GM18526 (cell line): Measurements from ENCODE around the gene FAM76A.

Experiments
- POLR2A ChIP-seq: IDR thresholded peaks from 3 replicates; pipeline ENCODE4 v1.6.1; 2011; ENCODE audit not compliant: insufficient read length; ENCODE audit errors: extremely low read depth

FAM76A gene

DNA sequence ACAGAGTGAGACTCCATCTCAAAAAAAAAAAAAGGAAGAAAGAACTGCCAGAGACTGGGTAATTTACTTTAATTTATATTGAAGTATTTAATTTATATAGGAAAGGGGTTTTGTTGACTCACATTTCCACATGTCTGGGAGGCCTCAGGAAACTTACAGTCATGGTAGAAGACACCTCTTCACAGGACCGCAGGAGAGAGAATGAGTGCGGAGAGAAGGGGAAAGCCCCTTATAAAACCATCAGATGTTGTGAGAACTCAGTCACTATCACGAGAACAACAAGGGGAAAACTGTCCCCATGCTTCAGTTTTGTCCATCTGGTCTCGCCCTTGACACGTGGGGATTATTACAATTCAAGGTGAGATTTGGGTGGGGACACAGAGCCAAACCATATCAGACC lies 79.0 kb downstream of the FAM76A start:
- TF ChIP-seq POLR2A = no peak

DNA sequence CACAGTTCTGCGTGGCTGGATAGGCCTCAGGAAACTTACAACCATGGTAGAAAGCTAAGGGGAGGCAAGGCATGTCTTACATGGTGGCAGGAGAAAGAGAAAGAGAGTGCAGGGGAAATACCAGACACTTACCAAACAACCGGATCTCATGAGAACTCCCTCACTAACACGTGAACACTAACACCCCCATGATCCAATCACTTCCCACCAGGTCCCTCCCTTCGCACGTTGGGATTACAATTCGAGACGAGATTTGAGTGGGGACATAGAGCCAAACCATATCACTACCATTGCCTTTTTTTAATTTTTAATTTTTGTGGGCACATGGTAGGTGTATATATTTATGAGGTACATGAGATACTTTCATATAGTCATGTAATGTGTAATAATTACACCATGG lies 81.0 kb downstream of the FAM76A start:
- TF ChIP-seq POLR2A = no peak

DNA sequence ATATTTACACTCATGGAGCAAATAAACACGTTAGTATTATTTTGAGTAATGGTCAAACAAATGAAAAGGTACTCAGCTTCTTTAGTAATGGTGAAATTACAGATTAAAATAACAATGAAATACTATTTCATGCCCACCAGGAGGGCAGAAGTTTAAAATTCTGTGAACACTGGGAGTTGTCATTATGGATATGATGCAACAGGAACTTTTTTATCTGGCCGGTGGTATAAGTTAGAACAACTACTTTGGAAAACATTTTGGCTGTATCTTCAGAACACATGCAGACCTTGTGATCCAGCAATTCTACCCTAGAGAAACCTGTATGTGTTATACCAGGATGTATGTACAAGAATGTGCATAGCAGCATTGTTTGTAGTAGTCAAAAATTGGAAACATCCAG lies 81.6 kb downstream of the FAM76A start:
- TF ChIP-seq POLR2A = no peak

DNA sequence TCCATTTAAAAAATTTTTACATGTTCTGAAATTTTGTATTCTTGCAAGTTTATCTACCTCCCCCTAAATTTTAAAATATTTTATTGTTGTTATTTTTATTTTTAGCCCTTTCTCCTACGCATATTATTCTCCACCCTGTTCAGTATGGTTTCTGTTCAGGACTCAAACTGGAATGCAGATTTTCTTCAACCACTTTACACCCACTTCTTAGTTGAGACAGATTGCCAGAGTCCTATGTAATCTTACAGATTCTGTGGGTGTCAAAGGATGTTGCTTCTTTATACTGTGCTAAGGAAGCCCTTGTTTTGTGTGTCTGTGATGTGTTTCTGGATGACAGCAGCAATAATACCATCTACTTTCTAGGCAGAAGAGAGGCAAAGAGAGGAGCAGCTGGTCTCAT lies 84.1 kb downstream of the FAM76A start:
- TF ChIP-seq POLR2A = no peak

DNA sequence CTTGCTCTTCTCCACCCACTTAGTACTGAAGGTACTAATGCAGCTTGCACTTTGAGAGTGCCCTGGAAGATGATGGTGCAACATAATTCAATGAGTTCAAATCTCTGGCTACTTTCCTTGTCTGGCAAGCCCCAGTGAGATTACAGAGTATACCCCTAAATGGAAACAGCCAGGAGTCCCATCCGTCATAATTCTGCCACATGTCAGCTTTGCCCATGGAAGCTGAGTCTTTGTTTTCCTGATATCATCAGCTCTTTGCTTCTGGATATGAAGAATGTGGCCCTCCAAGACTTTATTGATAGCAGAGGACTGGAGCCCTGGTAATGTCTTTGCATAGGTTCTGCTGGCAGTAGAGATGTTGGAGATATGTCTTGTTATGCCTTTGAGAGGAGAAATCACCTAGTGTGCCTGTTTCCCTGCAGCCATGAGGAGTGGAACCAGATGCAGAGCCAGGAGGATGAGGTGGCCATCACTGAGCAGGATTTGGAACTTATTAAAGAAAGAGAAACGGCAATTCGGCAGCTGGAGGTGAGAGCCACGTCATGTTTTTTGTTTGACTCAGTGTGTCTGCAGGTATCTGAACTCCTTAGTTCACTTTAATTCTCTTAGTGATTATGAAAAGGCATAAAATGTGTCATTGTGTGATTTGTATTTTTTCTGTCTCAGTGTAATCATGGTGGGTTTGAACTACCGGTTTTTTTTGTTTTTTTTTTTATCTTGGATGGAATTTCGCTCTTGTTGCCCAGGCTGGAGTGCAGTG lies 86.2 kb downstream of the FAM76A start:
- no peak for TF ChIP-seq POLR2A
